Measurements from ENCODE around the gene HYAL1. TPM values are rescaled to one million over a fixed set of nuclear protein-coding genes. Genes with fewer than 3 reads are reported as not detected.
"Not testable (repeated sequence)": the region's sequence is repeated elsewhere in the genome, so short reads cannot be mapped to it uniquely, and the experiment has no call there.

Gene HYAL1
- total and polyA plus RNA-seq, 2 experiments from 2014 or later: 3.3 to 5.0 TPM

- TF ChIP-seq, protein P1, sequence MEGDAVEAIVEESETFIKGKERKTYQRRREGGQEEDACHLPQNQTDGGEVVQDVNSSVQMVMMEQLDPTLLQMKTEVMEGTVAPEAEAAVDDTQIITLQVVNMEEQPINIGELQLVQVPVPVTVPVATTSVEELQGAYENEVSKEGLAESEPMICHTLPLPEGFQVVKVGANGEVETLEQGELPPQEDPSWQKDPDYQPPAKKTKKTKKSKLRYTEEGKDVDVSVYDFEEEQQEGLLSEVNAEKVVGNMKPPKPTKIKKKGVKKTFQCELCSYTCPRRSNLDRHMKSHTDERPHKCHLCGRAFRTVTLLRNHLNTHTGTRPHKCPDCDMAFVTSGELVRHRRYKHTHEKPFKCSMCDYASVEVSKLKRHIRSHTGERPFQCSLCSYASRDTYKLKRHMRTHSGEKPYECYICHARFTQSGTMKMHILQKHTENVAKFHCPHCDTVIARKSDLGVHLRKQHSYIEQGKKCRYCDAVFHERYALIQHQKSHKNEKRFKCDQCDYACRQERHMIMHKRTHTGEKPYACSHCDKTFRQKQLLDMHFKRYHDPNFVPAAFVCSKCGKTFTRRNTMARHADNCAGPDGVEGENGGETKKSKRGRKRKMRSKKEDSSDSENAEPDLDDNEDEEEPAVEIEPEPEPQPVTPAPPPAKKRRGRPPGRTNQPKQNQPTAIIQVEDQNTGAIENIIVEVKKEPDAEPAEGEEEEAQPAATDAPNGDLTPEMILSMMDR (IDR thresholded peaks at IDR 0.05; ENCODE audit: low read depth, low read length): no peak
- H3K4me3 ChIP-seq: no peak overlapping the region
- H3K36me3 ChIP-seq: peaks cover 7% of the 10 kb centered on the region
- DNase-seq (ENCODE audit: low read depth in 1 of 2, low spot score in 1 of 2): no peak
- no peaks in the 10 kb centered on the region for H3K9me3 ChIP-seq (ENCODE audit: low read depth)
- H3K4me1 ChIP-seq (ENCODE audit: low read depth): peaks cover 51% of the 10 kb centered on the region
- H3K27me3 ChIP-seq: no peaks in the 10 kb centered on the region
- peak overlapping the region; percentile 11 for H3K27ac ChIP-seq
Measured at GRCh38 chr3:50262778-50263177, 40.6 kb downstream of the HYAL1 start.

DNA sequence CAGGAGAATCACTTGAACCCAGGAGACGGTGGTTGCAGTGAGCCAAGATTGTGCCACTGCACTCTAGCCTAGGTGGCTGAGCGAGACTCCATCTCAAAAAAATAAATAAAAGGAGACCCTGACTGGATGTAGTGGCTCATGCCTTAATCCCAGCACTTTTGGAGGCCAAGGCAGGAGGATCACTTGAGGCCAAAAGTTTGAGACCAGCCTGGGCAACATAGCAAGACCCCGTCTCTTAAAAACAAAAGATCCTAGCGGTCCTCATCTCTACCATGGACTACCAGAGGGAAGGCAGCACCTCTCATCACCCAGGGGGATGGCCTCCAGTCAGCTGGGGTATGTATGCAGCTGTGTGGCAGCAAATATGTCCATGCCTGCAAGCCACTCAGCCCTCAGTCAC is 41.2 kb downstream of the HYAL1 start:
- Histone ChIP-seq H3K36me3 (peaks cover 11% of the 10 kb centered on the region), H3K27ac (peak overlapping the region; percentile 97), H3K4me1 (ENCODE audit: low read depth) (peaks cover 45% of the 10 kb centered on the region)
- DNase-seq (ENCODE audit: low read depth in 1 of 2, low spot score in 1 of 2); H3K4me3 ChIP-seq; H3K9me3 ChIP-seq (ENCODE audit: low read depth); H3K27me3 ChIP-seq: not testable (repeated sequence)

DNA sequence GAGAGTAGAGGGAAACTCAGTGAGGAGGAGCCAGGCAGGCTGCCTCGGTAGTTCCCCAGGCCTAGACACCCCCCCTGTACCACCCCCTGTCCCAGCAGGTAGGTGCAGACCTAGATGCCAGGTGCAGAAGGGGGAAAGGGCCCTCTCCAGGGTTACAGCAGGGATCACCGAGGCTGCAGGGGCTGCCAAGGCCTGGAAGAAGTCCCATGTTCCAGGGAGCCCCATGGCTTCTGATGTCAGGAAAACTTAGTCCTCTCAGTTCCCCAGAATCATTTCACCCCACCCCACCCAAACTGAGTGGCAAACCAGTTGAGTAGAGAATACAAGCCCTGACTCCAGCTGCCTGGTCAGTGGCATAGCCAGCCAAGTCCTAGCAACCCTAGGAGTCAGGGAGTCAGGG is 41.9 kb downstream of the HYAL1 start:
- DNase-seq (ENCODE audit: low read depth in 1 of 2, low spot score in 1 of 2): no peak
- H3K9me3 ChIP-seq (ENCODE audit: low read depth): no peaks in the 10 kb centered on the region
- no peak overlapping the region for H3K4me3 ChIP-seq
- H3K27ac ChIP-seq: peak overlapping the region; percentile 97
- peaks cover 18% of the 10 kb centered on the region for H3K36me3 ChIP-seq
- H3K4me1 ChIP-seq (ENCODE audit: low read depth): peaks cover 38% of the 10 kb centered on the region
- TF ChIP-seq, protein P1 (IDR thresholded peaks at IDR 0.05; ENCODE audit: low read depth, low read length): no peak
- H3K27me3 ChIP-seq: no peaks in the 10 kb centered on the region

DNA sequence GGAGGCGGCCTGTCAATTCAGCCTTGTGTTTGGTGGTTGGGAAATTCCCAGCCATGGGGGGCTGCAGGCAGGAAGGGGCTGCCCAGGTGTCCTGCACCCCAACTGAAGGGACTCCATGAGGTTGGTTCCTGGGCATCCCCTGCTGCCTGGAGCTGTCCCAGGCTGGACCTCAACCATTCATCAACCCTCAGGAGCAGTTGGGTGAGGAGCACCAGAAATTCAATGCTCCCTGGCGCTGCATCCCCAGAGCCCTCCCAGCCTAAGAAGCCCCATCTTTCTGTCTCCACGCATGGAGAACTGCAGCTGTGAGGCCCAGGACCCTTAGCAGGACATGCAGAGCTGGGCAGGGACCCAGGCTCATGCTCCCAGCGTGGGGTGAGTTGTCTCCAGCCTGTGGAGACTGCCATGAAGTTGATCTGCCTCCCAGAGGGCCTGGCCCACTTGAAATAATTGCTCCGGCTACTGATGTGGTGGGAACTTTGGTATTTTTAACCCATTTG is 42.4 kb downstream of the HYAL1 start:
- Histone ChIP-seq H3K36me3 (peaks cover 23% of the 10 kb centered on the region), H3K27me3 (no peaks in the 10 kb centered on the region), H3K4me3 (no peak overlapping the region), H3K9me3 (ENCODE audit: low read depth) (no peaks in the 10 kb centered on the region), H3K27ac (peak overlapping the region; percentile 97), H3K4me1 (ENCODE audit: low read depth) (peaks cover 34% of the 10 kb centered on the region)
- TF ChIP-seq, protein P1 (IDR thresholded peaks at IDR 0.05; ENCODE audit: low read depth, low read length): no peak
- no peak for DNase-seq (ENCODE audit: low read depth in 1 of 2, low spot score in 1 of 2)

DNA sequence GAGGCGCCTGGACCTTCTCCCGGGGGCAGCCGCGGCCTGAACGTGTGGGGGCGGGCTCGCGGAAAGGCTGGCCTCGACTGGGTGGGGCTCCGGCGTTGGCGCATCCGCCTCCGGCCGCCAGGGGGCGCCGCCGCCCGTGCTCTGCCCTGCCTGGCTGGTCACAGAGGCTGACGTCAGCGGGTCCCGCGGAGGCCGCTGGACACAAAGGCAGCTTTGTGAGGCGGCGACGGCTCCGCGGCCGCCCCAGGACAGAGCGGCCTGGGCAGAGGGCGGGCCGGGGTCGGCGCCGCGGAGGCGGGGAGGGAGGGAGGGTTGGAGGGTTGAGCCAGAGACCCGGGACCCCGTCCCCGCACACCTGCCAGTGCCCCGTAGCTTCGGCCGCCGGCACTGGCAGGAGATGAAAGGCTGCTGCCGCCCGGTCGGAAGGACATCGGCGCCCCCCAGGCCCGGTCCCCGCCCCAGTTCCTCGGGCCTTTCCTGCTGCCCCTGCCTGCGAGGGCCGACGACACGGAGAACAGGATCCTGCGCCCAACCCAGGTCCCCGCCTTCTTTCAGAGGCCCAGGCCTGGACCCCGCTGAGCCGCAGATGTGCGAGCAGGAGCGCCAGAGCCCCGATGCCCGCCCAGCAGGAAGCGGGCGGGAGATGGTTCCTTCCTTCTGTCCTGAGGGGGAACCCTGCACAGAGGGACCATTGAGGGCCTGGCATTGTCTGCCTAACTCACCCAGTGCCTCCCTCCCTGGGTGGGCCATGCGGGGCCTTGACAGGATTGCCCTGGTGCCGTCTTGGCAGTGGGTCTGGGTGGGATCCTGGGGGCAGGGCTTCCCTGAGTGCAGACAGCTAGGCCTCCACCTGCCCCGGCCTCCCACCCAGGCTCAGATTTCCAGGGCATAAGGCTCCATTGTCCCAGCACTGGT is 43.1 kb downstream of the HYAL1 start:
- H3K27me3 ChIP-seq: no peaks in the 10 kb centered on the region
- peak; percentile 94 to 95 for DNase-seq (ENCODE audit: low read depth in 1 of 2, low spot score in 1 of 2)
- TF ChIP-seq, protein P1 (IDR thresholded peaks at IDR 0.05; ENCODE audit: low read depth, low read length): peak; percentile 90
- no peaks in the 10 kb centered on the region for H3K9me3 ChIP-seq (ENCODE audit: low read depth)
- H3K4me1 ChIP-seq (ENCODE audit: low read depth): peaks cover 27% of the 10 kb centered on the region
- H3K4me3 ChIP-seq: peak overlapping the region; percentile 21
- H3K27ac ChIP-seq: peak overlapping the region; percentile 97
- H3K36me3 ChIP-seq: peaks cover 23% of the 10 kb centered on the region

GRCh38 chr3:50259432-50260026 is 43.8 kb downstream of the HYAL1 start:
- Histone ChIP-seq H3K4me3 (no peak overlapping the region), H3K9me3 (ENCODE audit: low read depth) (no peaks in the 10 kb centered on the region), H3K4me1 (ENCODE audit: low read depth) (peaks cover 23% of the 10 kb centered on the region), H3K36me3 (peaks cover 23% of the 10 kb centered on the region), H3K27me3 (no peaks in the 10 kb centered on the region), H3K27ac (peak overlapping the region; percentile 97)
- no peak for DNase-seq (ENCODE audit: low read depth in 1 of 2, low spot score in 1 of 2)
- TF ChIP-seq, protein P1 (IDR thresholded peaks at IDR 0.05; ENCODE audit: low read depth, low read length): no peak

All from cardiac muscle cell (in vitro differentiated cells and primary cell).